M059J (cell line): ENCODE results near the gene KIAA1217. TPM values are rescaled to one million over a fixed set of nuclear protein-coding genes. Genes with fewer than 3 reads are reported as not detected.
"Not testable (repeated sequence)": the region's sequence is repeated elsewhere in the genome, so short reads cannot be mapped to it uniquely, and the experiment has no call there.

Experiments used
- DNase-seq: peaks from one replicate; pipeline ENCODE4 v3.0.0-alpha.2; 2012; ENCODE audit warnings: low read depth
- total RNA-seq: library from RNA; depleted of rRNA; stranded (reverse); fragments of >200 nt; shearing (Covaris generic); gene quantifications from 2 replicates; pipeline ENCODE4 v1.2.3, GENCODE V29; 2014

The KIAA1217 gene
- total RNA-seq, 1 experiment from 2014 or later: 2.7 TPM

- DNase-seq: peak; percentile 89
Observed at GRCh38 chr10:24465124-24465874, 256.4 kb downstream of the KIAA1217 start.

GRCh38 chr10:24465891-24466818, 257.2 kb downstream of the KIAA1217 start:
- peak; percentile 90 for DNase-seq

- no peak for DNase-seq
Observed at GRCh38 chr10:24467136-24467535, 258.2 kb downstream of the KIAA1217 start.

- no peak for DNase-seq
Observed at GRCh38 chr10:24467605-24468004, 258.7 kb downstream of the KIAA1217 start.

- no peak for DNase-seq
Observed at GRCh38 chr10:24468281-24468751, 259.4 kb downstream of the KIAA1217 start.

- DNase-seq: peak; percentile 26
Observed at GRCh38 chr10:24469993-24470392, 261.1 kb downstream of the KIAA1217 start.

GRCh38 chr10:24475598-24475997, 266.7 kb downstream of the KIAA1217 start:
- no peak for DNase-seq

- no peak for DNase-seq
Observed at GRCh38 chr10:24476913-24477701, 268.2 kb downstream of the KIAA1217 start.

GRCh38 chr10:24477915-24478314, 269.0 kb downstream of the KIAA1217 start:
- no peak for DNase-seq

- no peak for DNase-seq
Observed at GRCh38 chr10:24479806-24480205, 270.9 kb downstream of the KIAA1217 start.

- no peak for DNase-seq
Observed at GRCh38 chr10:24480447-24480846, 271.5 kb downstream of the KIAA1217 start.

GRCh38 chr10:24481241-24481640, 272.3 kb downstream of the KIAA1217 start:
- no peak for DNase-seq

GRCh38 chr10:24482713-24483112, 273.8 kb downstream of the KIAA1217 start:
- DNase-seq: not testable (repeated sequence)

- DNase-seq: peak; percentile 82
Observed at GRCh38 chr10:24483701-24484100, 274.8 kb downstream of the KIAA1217 start.

GRCh38 chr10:24484771-24485170, 275.8 kb downstream of the KIAA1217 start:
- no peak for DNase-seq

- DNase-seq: no peak
Observed at GRCh38 chr10:24485304-24485703, 276.4 kb downstream of the KIAA1217 start.

- DNase-seq: no peak
Observed at GRCh38 chr10:24488631-24489030, 279.7 kb downstream of the KIAA1217 start.

GRCh38 chr10:24493165-24493564, 284.2 kb downstream of the KIAA1217 start:
- DNase-seq: no peak

GRCh38 chr10:24494236-24494635, 285.3 kb downstream of the KIAA1217 start:
- no peak for DNase-seq

- DNase-seq: no peak
Observed at GRCh38 chr10:24494777-24495176, 285.8 kb downstream of the KIAA1217 start.

- DNase-seq: no peak
Observed at GRCh38 chr10:24495666-24496460, 286.9 kb downstream of the KIAA1217 start.
